WERI-Rb-1 (cell line): ENCODE results near the gene HOXB4.
A peak's percentile ranks its signal among the peaks of the same experiment; 100 is the strongest.

Experiments used
- DNase-seq: peaks from one replicate; pipeline ENCODE4 v3.0.0-alpha.2; 2020
- H3K27ac ChIP-seq: fragments of 250-450 bp; sonication (Bioruptor Pico); 2 replicates; pipeline ENCODE4 v1.5.1; 2020; ENCODE audit warnings: mild to moderate bottlenecking, moderate library complexity
- H3K27me3 ChIP-seq: fragments of 250-450 bp; sonication (Bioruptor Pico); 2 replicates; pipeline ENCODE4 v1.5.1; 2021; ENCODE audit warnings: mild to moderate bottlenecking, low read depth, moderate library complexity; ENCODE audit not compliant: insufficient read depth, severe bottlenecking
- H3K36me3 ChIP-seq: fragments of 250-450 bp; sonication (Bioruptor Pico); 2 replicates; pipeline ENCODE4 v1.5.1; 2020; ENCODE audit warnings: mild to moderate bottlenecking, moderate library complexity
- H3K4me3 ChIP-seq: 2 replicates; pipeline ENCODE4 v1.5.1; 2011; ENCODE audit warnings: low read depth, mild to moderate bottlenecking, control low read depth, low read length
- H3K9me3 ChIP-seq: fragments of 250-450 bp; sonication (Bioruptor Pico); 2 replicates; pipeline ENCODE4 v1.5.1; 2021; ENCODE audit warnings: mild to moderate bottlenecking, moderate library complexity; ENCODE audit not compliant: severe bottlenecking
- TF ChIP-seq, protein P1 (sequence below): IDR thresholded peaks from 2 replicates; pipeline ENCODE4 v1.5.1; 2011; ENCODE audit warnings: low read depth, mild to moderate bottlenecking, control low read depth, inconsistent platforms, low read length

HOXB4 gene

DNA sequence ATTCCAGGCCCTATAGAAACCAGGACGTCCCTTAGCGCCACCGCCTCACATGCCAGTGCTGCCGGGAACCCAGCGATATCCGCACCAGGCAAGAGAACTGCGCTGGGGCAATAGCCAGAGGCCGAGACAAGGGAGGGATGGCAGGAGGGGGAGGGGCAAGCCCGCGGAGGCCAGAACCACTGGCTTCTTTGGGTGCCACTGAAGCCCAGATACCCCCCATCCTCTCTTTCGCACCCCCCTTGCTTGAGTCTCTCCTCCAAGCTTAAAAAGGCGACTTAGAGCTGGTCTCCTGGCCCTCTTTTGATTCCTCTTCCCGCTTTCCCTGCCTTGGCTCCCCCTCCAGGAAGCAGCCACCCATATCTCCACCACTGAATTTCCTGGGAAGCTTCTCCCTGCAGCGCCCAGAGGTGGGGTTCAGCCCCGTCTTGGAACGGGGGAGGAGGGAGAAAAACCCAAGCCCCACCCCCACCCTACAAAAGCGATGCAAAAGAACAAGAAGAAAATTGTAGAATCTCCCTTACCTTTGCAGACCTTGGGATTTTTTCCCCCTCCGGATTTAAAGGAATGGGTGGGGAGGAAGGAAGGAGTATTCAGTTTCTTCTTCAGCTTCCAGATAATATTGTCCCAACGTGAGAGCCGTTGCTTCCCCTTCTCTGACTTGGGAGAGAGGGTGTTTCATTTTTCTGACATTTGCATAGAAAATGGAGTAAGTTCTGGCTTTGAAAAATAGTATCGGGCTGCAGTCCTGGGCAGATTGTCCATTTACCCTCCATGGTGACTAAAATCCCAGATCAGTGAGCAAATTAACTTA lies 26.0 kb upstream of the HOXB4 start:
- H3K27me3 ChIP-seq = peaks cover 81% of the 10 kb centered on the region
- no peak for DNase-seq

DNA sequence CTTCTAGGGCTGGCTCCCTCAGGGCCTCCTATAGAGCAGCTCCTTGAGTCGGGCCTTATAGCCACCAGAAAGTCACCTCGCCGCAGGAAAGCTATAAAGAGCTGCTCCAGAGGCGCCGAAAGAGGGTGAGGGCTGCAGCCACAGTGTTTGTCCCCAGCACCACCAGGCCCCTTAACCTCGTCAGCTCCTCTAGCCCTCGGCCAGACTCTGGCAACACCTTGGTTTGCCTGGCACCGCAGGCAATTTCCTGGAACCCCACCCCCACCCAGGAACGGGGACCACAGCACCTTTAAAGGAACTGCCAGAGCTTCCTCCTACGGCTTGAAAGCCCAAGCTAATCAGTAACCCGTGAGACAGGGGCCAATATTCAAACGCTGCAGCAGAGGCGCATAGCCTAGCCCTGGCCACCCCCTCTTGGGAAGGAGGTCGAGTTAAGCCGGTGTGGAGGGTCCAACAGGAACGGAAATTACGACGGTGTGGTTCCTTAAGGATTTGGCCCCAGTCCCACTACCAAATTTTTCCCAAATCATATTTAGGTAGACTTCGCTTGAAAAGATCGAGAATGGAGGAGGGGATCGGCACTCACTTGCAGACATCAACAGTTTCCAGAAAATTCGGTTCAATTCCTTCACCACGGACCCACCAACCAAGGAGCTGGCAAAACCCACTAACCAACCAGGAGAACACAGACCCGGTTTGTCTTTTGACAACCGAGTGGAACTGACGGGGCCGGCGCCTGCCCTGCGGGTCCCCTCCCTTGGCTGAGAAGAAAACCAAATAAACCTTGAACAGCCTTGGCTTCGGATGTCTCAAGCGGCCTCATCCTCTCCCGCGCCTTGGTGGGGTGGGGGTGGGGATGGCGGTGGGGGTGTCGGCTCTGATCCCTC lies 23.6 kb upstream of the HOXB4 start:
- peaks cover 5% of the 10 kb centered on the region for H3K9me3 ChIP-seq
- TF ChIP-seq, protein P1, sequence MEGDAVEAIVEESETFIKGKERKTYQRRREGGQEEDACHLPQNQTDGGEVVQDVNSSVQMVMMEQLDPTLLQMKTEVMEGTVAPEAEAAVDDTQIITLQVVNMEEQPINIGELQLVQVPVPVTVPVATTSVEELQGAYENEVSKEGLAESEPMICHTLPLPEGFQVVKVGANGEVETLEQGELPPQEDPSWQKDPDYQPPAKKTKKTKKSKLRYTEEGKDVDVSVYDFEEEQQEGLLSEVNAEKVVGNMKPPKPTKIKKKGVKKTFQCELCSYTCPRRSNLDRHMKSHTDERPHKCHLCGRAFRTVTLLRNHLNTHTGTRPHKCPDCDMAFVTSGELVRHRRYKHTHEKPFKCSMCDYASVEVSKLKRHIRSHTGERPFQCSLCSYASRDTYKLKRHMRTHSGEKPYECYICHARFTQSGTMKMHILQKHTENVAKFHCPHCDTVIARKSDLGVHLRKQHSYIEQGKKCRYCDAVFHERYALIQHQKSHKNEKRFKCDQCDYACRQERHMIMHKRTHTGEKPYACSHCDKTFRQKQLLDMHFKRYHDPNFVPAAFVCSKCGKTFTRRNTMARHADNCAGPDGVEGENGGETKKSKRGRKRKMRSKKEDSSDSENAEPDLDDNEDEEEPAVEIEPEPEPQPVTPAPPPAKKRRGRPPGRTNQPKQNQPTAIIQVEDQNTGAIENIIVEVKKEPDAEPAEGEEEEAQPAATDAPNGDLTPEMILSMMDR = no peak
- H3K4me3 ChIP-seq = no peak overlapping the region
- no peak overlapping the region for H3K27ac ChIP-seq
- H3K27me3 ChIP-seq = peaks cover 98% of the 10 kb centered on the region
- no peaks in the 10 kb centered on the region for H3K36me3 ChIP-seq
- DNase-seq = no peak

More for the DNA sequence above, 26.0 kb upstream of the HOXB4 start:
- TF ChIP-seq, protein P1 = 0 out of 2 replicates have a peak, but pooled peaks have one; percentile 6
- no peaks in the 10 kb centered on the region for H3K36me3 ChIP-seq
- peaks cover 5% of the 10 kb centered on the region for H3K9me3 ChIP-seq
- no peak overlapping the region for H3K27ac ChIP-seq
- H3K4me3 ChIP-seq = peak overlapping the region; percentile 16

DNA sequence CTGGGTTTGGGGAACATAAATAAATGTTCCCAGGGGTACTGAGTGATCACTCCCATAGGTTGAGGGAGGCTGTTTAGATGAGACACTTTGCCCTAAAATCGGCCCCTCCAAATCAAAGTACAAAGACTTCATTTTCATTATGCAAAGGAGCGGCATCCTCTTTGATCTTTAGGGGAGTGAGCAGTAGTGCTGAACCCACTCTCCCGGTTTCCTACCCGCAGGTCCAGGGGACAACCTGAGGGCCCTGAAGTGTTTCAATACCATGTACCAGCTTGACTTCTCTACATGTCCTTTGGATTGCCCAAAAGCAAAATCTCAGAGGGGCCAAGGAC lies 23.0 kb upstream of the HOXB4 start:
- TF ChIP-seq, protein P1 = no peak
- H3K27ac ChIP-seq = no peak overlapping the region
- H3K36me3 ChIP-seq = no peaks in the 10 kb centered on the region
- H3K4me3 ChIP-seq = no peak overlapping the region
- H3K27me3 ChIP-seq = peaks cover 98% of the 10 kb centered on the region
- DNase-seq = no peak
- peaks cover 5% of the 10 kb centered on the region for H3K9me3 ChIP-seq

DNA sequence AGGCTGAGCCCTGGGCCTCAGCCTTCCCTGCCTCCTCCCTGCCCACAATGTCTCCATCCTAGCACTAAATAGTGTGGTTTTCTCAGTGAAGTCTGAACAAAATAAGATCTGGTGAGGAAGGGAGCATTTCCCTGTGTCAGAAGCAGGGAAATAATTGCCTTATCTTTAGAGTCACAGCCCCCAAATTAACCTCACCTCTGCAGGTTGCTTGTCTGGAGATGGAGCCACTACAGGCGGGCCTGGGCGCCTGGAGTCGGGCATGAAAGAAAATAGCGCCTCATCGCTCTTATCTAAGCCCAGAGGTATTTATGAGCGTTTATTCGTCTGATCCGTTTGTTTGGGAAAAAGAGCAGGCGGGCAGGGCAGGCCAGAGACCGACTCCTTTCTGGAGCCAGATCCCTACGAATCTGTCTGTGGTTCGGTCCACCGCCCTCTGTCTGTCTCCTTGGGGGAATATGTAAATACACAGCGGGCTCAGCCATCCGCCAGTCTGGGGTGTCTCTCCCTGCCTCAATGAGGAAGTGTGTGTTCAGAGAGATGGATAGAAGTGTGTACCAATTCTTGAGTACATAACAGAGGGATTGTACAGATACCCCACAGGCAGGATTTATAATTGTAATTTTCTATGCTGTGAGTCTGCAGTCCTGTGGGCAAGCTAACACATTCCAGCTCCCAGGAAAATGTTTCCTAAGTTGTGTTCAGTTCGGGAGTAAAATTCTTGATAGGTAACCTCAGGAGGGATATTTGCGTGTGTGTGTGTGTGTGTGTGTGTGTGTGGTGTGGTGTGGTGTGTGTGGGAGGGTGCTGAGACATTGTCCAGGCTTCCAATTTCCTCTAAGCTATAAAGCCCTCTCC lies 22.3 kb upstream of the HOXB4 start:
- DNase-seq = no peak
- H3K36me3 ChIP-seq = no peaks in the 10 kb centered on the region
- no peak overlapping the region for H3K27ac ChIP-seq
- H3K4me3 ChIP-seq = no peak overlapping the region
- TF ChIP-seq, protein P1 = no peak
- peaks cover 100% of the 10 kb centered on the region for H3K27me3 ChIP-seq
- H3K9me3 ChIP-seq = peaks cover 5% of the 10 kb centered on the region

DNA sequence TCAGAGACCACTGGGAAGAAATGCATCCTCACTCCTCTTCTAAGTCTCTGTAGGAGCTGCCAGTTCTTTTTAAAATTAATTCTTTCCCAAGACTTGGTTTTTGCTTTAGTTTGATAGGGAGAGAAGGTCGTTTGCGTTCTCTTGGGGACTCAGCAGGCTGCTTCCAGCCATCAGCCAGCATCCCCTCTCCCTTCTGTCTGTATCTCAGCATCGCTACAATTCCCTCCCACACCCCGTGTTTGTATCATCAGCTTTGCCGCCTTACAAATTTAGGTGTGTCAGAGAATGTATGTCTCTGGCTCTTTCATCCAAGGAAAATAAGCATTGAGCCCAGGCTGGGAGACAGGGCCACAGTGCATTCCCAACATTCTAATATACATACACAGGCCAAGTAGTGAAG lies 21.2 kb upstream of the HOXB4 start:
- TF ChIP-seq, protein P1 = no peak
- Histone ChIP-seq H3K36me3 (no peaks in the 10 kb centered on the region), H3K9me3 (peaks cover 5% of the 10 kb centered on the region), H3K27ac (no peak overlapping the region), H3K4me3 (no peak overlapping the region), H3K27me3 (peaks cover 100% of the 10 kb centered on the region)
- DNase-seq = no peak
